H9 (cell line): ENCODE measurements around the gene AGO3. TPM values are rescaled to one million over a fixed set of nuclear protein-coding genes. Genes with fewer than 3 reads are reported as not detected.

ENCODE experiments used
- DNase-seq: peaks from one replicate; pipeline ENCODE4 v3.0.0-alpha.2; 2017
- H2AFZ ChIP-seq: one replicate; pipeline ENCODE4 v1.6.1; 2013; ENCODE audit warnings: mild to moderate bottlenecking, low read length, control low read depth, moderate library complexity
- H2AK5ac ChIP-seq: 2 replicates; pipeline ENCODE4 v1.6.1; 2013; ENCODE audit warnings: low read length, control low read depth, mixed read lengths; ENCODE audit not compliant: insufficient read length
- H2BK120ac ChIP-seq: one replicate; pipeline ENCODE4 v1.6.1; 2013; ENCODE audit warnings: low read depth, mild to moderate bottlenecking, low read length, control low read depth, inconsistent platforms; ENCODE audit not compliant: poor library complexity, severe bottlenecking
- H2BK12ac ChIP-seq: 2 replicates; pipeline ENCODE4 v1.6.1; 2013; ENCODE audit warnings: low read length, control low read depth, mixed read lengths, low read depth; ENCODE audit not compliant: insufficient read length
- H2BK15ac ChIP-seq: 2 replicates; pipeline ENCODE4 v1.6.1; 2013; ENCODE audit warnings: low read depth, low read length, control low read depth
- H2BK20ac ChIP-seq: one replicate; pipeline ENCODE4 v1.6.1; 2013; ENCODE audit warnings: low read depth, mild to moderate bottlenecking, low read length, control low read depth, inconsistent platforms; ENCODE audit not compliant: poor library complexity, severe bottlenecking
- H2BK5ac ChIP-seq: 2 replicates; pipeline ENCODE4 v1.6.1; 2013; ENCODE audit warnings: low read length, control low read depth, mixed read lengths; ENCODE audit not compliant: insufficient read length
- H3K14ac ChIP-seq: 2 replicates; pipeline ENCODE4 v1.6.1; 2013; ENCODE audit warnings: low read length, control low read depth; ENCODE audit not compliant: insufficient read depth
- H3K18ac ChIP-seq: 2 replicates; pipeline ENCODE4 v1.6.1; 2013; ENCODE audit warnings: low read depth, mild to moderate bottlenecking, mixed read lengths, low read length, control low read depth; ENCODE audit not compliant: insufficient read length
- H3K23ac ChIP-seq: 2 replicates; pipeline ENCODE4 v1.6.1; 2013; ENCODE audit warnings: low read length, control low read depth, mixed read lengths, low read depth; ENCODE audit not compliant: insufficient read length
- H3K23me2 ChIP-seq: 2 replicates; pipeline ENCODE4 v1.6.1; 2013; ENCODE audit warnings: low read depth, mild to moderate bottlenecking, mixed read lengths, low read length, control low read depth; ENCODE audit not compliant: insufficient read length, poor library complexity, severe bottlenecking
- H3K27ac ChIP-seq: 2 replicates; pipeline ENCODE4 v1.5.1; 2013; ENCODE audit warnings: low read length, control low read depth, mixed read lengths, low read depth; ENCODE audit not compliant: insufficient read length
- H3K27me3 ChIP-seq: 2 replicates; pipeline ENCODE4 v1.6.1; 2013; ENCODE audit warnings: low read length, control low read depth, inconsistent platforms; ENCODE audit not compliant: insufficient read depth
- H3K4ac ChIP-seq: 2 replicates; pipeline ENCODE4 v1.6.1; 2013; ENCODE audit warnings: low read depth, mild to moderate bottlenecking, control low read depth, inconsistent platforms, low read length, moderate library complexity
- H3K4me1 ChIP-seq: 2 replicates; pipeline ENCODE4 v1.6.1; 2013; ENCODE audit warnings: low read length, control low read depth, inconsistent platforms; ENCODE audit not compliant: insufficient read depth
- H3K4me2 ChIP-seq: 2 replicates; pipeline ENCODE4 v1.6.1; 2013; ENCODE audit warnings: low read length, control low read depth, mixed read lengths; ENCODE audit not compliant: insufficient read length, insufficient read depth
- H3K56ac ChIP-seq: 2 replicates; pipeline ENCODE4 v1.6.1; 2013; ENCODE audit warnings: low read depth, mild to moderate bottlenecking, mixed read lengths, low read length, control low read depth; ENCODE audit not compliant: insufficient read length
- H3K79me1 ChIP-seq: 2 replicates; pipeline ENCODE4 v1.6.1; 2013; ENCODE audit warnings: low read depth, mild to moderate bottlenecking, moderate library complexity, low read length, control low read depth, inconsistent platforms; ENCODE audit not compliant: insufficient read depth, poor library complexity, severe bottlenecking
- H3K79me2 ChIP-seq: 2 replicates; pipeline ENCODE4 v1.6.1; 2013; ENCODE audit warnings: low read length, control low read depth, inconsistent platforms; ENCODE audit not compliant: insufficient read depth
- H3K9ac ChIP-seq: 2 replicates; pipeline ENCODE4 v1.6.1; 2013; ENCODE audit warnings: low read length, control low read depth, mixed read lengths; ENCODE audit not compliant: insufficient read length; ENCODE audit errors: extremely low read depth
- H3K9me3 ChIP-seq: one replicate; pipeline ENCODE4 v1.6.1; 2013; ENCODE audit warnings: low read depth, low read length, inconsistent platforms; ENCODE audit not compliant: control insufficient read depth
- H3T11ph ChIP-seq: one replicate; pipeline ENCODE4 v1.6.1; 2013; ENCODE audit warnings: mild to moderate bottlenecking, low read length, control low read depth, inconsistent platforms
- H4K20me1 ChIP-seq: one replicate; pipeline ENCODE4 v1.6.1; 2013; ENCODE audit not compliant: control insufficient read depth, insufficient read length, insufficient read depth
- H4K5ac ChIP-seq: 2 replicates; pipeline ENCODE4 v1.6.1; 2013; ENCODE audit warnings: low read depth, mild to moderate bottlenecking, mixed read lengths, low read length, control low read depth; ENCODE audit not compliant: insufficient read length
- H4K8ac ChIP-seq: replicated peaks from 2 replicates; pipeline ENCODE4 v1.6.1; 2013; ENCODE audit warnings: low read length, control low read depth, mixed read lengths, low read depth; ENCODE audit not compliant: insufficient read length
- H4K91ac ChIP-seq: 2 replicates; pipeline ENCODE4 v1.6.1; 2013; ENCODE audit warnings: low read depth, mild to moderate bottlenecking, moderate library complexity, mixed read lengths, low read length, control low read depth; ENCODE audit not compliant: insufficient read length
- H3K27ac Mint-ChIP-seq, 3 experiments: 2 replicates in 2 of 3; 3 replicates in 1 of 3; pipeline ENCODE4 v1.8.0; 2020 to 2021; ENCODE audit warnings: mixed read lengths in 3 of 3, mild to moderate bottlenecking in 1 of 3, moderate library complexity in 1 of 3
- H3K27me3 Mint-ChIP-seq: 2 replicates; pipeline ENCODE4 v1.8.0; 2021; ENCODE audit warnings: low read depth, mild to moderate bottlenecking, moderate library complexity, mixed read lengths
- H3K36me3 Mint-ChIP-seq, 3 experiments: 2 replicates in 2 of 3; 3 replicates in 1 of 3; pipeline ENCODE4 v1.8.0; 2020 to 2021; ENCODE audit warnings: low read depth in 3 of 3, mixed read lengths in 3 of 3; ENCODE audit not compliant: insufficient read depth in 1 of 3
- H3K4me1 Mint-ChIP-seq, 2 experiments: 2 replicates each; pipeline ENCODE4 v1.8.0; 2020; ENCODE audit warnings: mixed read lengths in 2 of 2
- H3K4me3 Mint-ChIP-seq, 2 experiments: 2 replicates in 1 of 2; 3 replicates in 1 of 2; pipeline ENCODE4 v1.8.0; 2020 to 2021; ENCODE audit warnings: mild to moderate bottlenecking in 2 of 2, mixed read lengths in 2 of 2, moderate library complexity in 1 of 2
- H3K9me3 Mint-ChIP-seq, 2 experiments: 2 replicates in 1 of 2; 3 replicates in 1 of 2; pipeline ENCODE4 v1.8.0; 2020; ENCODE audit warnings: mild to moderate bottlenecking in 2 of 2, mixed read lengths in 2 of 2, moderate library complexity in 1 of 2
- CTCF ChIP-seq: fragments of 200-600 bp; sonication (generic); conservative IDR thresholded peaks from 3 replicates; pipeline ENCODE4 v1.8.0; 2021; ENCODE audit warnings: antibody characterized with exemption, mild to moderate bottlenecking
- WGBS: extraction: QIAGEN DNeasy Blood & Tissue Kit; methylation state at CpG from one replicate; pipeline ENCODE4 v1.1.7; 2013; ENCODE audit warnings: missing lambda C conversion rate, low lambda C conversion rate, mixed read lengths; ENCODE audit not compliant: insufficient read length; ENCODE audit errors: extremely low coverage; 5-methylcytosine and 5-hydroxymethylcytosine counted together
- total RNA-seq: library from RNA; stranded (reverse); gene quantifications from 2 replicates; pipeline ENCODE4 v1.2.1, GENCODE V29; 2021

AGO3 gene
- total RNA-seq, 1 experiment from 2014 or later, result 27.0 TPM

- H3K56ac ChIP-seq, result no peak overlapping the region
- H3K36me3 Mint-ChIP-seq, result peaks cover 6 to 16% (median 10%) of the 10 kb centered on the region in 3 experiments
- H3K27ac ChIP-seq, result no peak overlapping the region
- H3K14ac ChIP-seq, result no peak overlapping the region
- no peaks in the 10 kb centered on the region for H3K79me2 ChIP-seq
- no peak overlapping the region for H2BK20ac ChIP-seq
- H3K4me1 Mint-ChIP-seq, result peaks cover 0 to 4% of the 10 kb centered on the region in 2 experiments; a peak in 2 of 4 replicates
- no peak overlapping the region for H3K4me2 ChIP-seq
- H4K20me1 ChIP-seq, result no peaks in the 10 kb centered on the region
- no peaks in the 10 kb centered on the region for H3K27me3 Mint-ChIP-seq
- no peak overlapping the region for H3T11ph ChIP-seq
- no peak overlapping the region for H2AFZ ChIP-seq
- no peak overlapping the region for H2BK5ac ChIP-seq
- no peak overlapping the region for H2BK12ac ChIP-seq
- H4K8ac ChIP-seq, result no peak overlapping the region
- H3K79me1 ChIP-seq, result no peaks in the 10 kb centered on the region
- H2AK5ac ChIP-seq, result no peak overlapping the region
- no peak overlapping the region for H3K9ac ChIP-seq
- no CpG with 5 or more reads among the region's 9 CpGs for WGBS
- no peak overlapping the region for H4K5ac ChIP-seq
- peak overlapping the region in 2 of 3 experiments; percentile 76 to 93; a peak in 2 of 7 replicates for H3K27ac Mint-ChIP-seq
- H3K9me3 Mint-ChIP-seq, result no peaks in the 10 kb centered on the region
- H3K27me3 ChIP-seq, result no peaks in the 10 kb centered on the region
- H3K4me1 ChIP-seq, result no peaks in the 10 kb centered on the region
- no peaks in the 10 kb centered on the region for H3K9me3 ChIP-seq
- no peak overlapping the region for H4K91ac ChIP-seq
- no peak for DNase-seq
- no peak overlapping the region for H3K23ac ChIP-seq
- H3K18ac ChIP-seq, result no peak overlapping the region
- no peak for TF ChIP-seq CTCF
- no peak overlapping the region for H2BK15ac ChIP-seq
- H3K4ac ChIP-seq, result no peak overlapping the region
- H3K4me3 Mint-ChIP-seq, result no peak overlapping the region
- H3K23me2 ChIP-seq, result no peaks in the 10 kb centered on the region
- no peak overlapping the region for H2BK120ac ChIP-seq
These were observed 77.8 kb downstream of the AGO3 start for GRCh38 chr1:36008546-36009197.
